ENCODE measurements around the gene ACKR3.

Gene ACKR3

GRCh38 chr2:236561874-236562273 is 7.8 kb upstream of the ACKR3 start:
- no peaks in the 10 kb centered on the region for H4K20me1 ChIP-seq (ENCODE audit: insufficient read depth, low read length, poor library complexity, severe bottlenecking)
- no peak overlapping the region for H3K4me2 ChIP-seq (ENCODE audit: low read depth, low read length, poor library complexity, severe bottlenecking)
- H3K79me2 ChIP-seq (ENCODE audit: insufficient read depth, low read length), result no peaks in the 10 kb centered on the region
- no peaks in the 10 kb centered on the region for H3K9me2 ChIP-seq (replicated peaks; ENCODE audit: low read depth, low read length)
- H3K9me3 ChIP-seq (ENCODE audit: insufficient read depth, low read depth, low read length), result no peaks in the 10 kb centered on the region
- no peaks in the 10 kb centered on the region for H3F3A ChIP-seq (ENCODE audit: low read depth)
- no peaks in the 10 kb centered on the region for H3K27me3 ChIP-seq (ENCODE audit: insufficient read depth, low read length, poor library complexity, severe bottlenecking)
- TF ChIP-seq EZH2phosphoT487 (IDR thresholded peaks at IDR 0.05; ENCODE audit: borderline replicate concordance) (no peak), CTCF (conservative IDR thresholded peaks at IDR 0.05; ENCODE audit: low read length) (no peak)
- H3K9ac ChIP-seq (ENCODE audit: low read depth, low read length, poor library complexity, severe bottlenecking), result no peak overlapping the region
- H3K36me3 ChIP-seq (ENCODE audit: insufficient read depth, low read length), result no peaks in the 10 kb centered on the region
- no peak overlapping the region for H2AFZ ChIP-seq (ENCODE audit: low read length)
- peaks cover 22% of the 10 kb centered on the region for H3K4me1 ChIP-seq (ENCODE audit: insufficient read depth, low read length, poor library complexity, severe bottlenecking)
- H3K4me3 ChIP-seq (ENCODE audit: low read length, poor library complexity, severe bottlenecking), result no peak overlapping the region

DNA sequence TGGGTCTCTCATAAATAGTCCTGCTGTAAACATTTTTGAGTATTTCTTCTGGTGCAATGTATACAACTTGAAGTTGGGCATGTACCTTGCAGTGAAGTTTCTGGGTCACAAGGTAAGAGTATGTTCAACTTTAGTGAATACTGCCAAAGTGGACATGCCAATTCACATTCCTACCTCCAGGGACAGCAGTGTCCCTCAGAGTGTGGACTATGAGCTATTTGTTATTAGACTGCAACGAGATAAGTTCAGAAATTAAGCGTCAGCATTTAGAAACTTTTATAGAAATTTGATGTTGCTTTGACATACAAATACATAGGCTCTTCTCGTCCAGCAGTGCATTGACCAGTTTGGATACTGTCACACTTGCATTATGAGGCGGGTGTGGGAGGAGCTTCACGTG is 7.2 kb upstream of the ACKR3 start:
- Histone ChIP-seq H3K9me3 (ENCODE audit: insufficient read depth, low read depth, low read length) (no peaks in the 10 kb centered on the region), H4K20me1 (ENCODE audit: insufficient read depth, low read length, poor library complexity, severe bottlenecking) (no peaks in the 10 kb centered on the region), H3K4me3 (ENCODE audit: low read length, poor library complexity, severe bottlenecking) (no peak overlapping the region), H3K79me2 (ENCODE audit: insufficient read depth, low read length) (no peaks in the 10 kb centered on the region), H3K9me2 (replicated peaks; ENCODE audit: low read depth, low read length) (no peaks in the 10 kb centered on the region), H2AFZ (ENCODE audit: low read length) (no peak overlapping the region), H3K9ac (ENCODE audit: low read depth, low read length, poor library complexity, severe bottlenecking) (no peak overlapping the region), H3F3A (ENCODE audit: low read depth) (no peaks in the 10 kb centered on the region), H3K4me1 (ENCODE audit: insufficient read depth, low read length, poor library complexity, severe bottlenecking) (peaks cover 22% of the 10 kb centered on the region), H3K27me3 (ENCODE audit: insufficient read depth, low read length, poor library complexity, severe bottlenecking) (no peaks in the 10 kb centered on the region), H3K36me3 (ENCODE audit: insufficient read depth, low read length) (no peaks in the 10 kb centered on the region), H3K4me2 (ENCODE audit: low read depth, low read length, poor library complexity, severe bottlenecking) (no peak overlapping the region)
- TF ChIP-seq EZH2phosphoT487 (IDR thresholded peaks at IDR 0.05; ENCODE audit: borderline replicate concordance) (no peak), CTCF (conservative IDR thresholded peaks at IDR 0.05; ENCODE audit: low read length) (peak; percentile 41)

GRCh38 chr2:236563953-236564352 is 5.7 kb upstream of the ACKR3 start:
- Histone ChIP-seq H3K79me2 (ENCODE audit: insufficient read depth, low read length) (no peaks in the 10 kb centered on the region), H3K9ac (ENCODE audit: low read depth, low read length, poor library complexity, severe bottlenecking) (no peak overlapping the region), H2AFZ (ENCODE audit: low read length) (no peak overlapping the region), H3K4me2 (ENCODE audit: low read depth, low read length, poor library complexity, severe bottlenecking) (no peak overlapping the region), H3K9me3 (ENCODE audit: insufficient read depth, low read depth, low read length) (no peaks in the 10 kb centered on the region), H3K4me1 (ENCODE audit: insufficient read depth, low read length, poor library complexity, severe bottlenecking) (peaks cover 18% of the 10 kb centered on the region), H3K36me3 (ENCODE audit: insufficient read depth, low read length) (no peaks in the 10 kb centered on the region), H3K9me2 (replicated peaks; ENCODE audit: low read depth, low read length) (no peaks in the 10 kb centered on the region), H3K4me3 (ENCODE audit: low read length, poor library complexity, severe bottlenecking) (no peak overlapping the region), H3F3A (ENCODE audit: low read depth) (no peaks in the 10 kb centered on the region), H4K20me1 (ENCODE audit: insufficient read depth, low read length, poor library complexity, severe bottlenecking) (no peaks in the 10 kb centered on the region), H3K27me3 (ENCODE audit: insufficient read depth, low read length, poor library complexity, severe bottlenecking) (no peaks in the 10 kb centered on the region)
- TF ChIP-seq EZH2phosphoT487 (IDR thresholded peaks at IDR 0.05; ENCODE audit: borderline replicate concordance) (no peak), CTCF (conservative IDR thresholded peaks at IDR 0.05; ENCODE audit: low read length) (no peak)
